ENCODE data around the gene ABTB1.

DNA sequence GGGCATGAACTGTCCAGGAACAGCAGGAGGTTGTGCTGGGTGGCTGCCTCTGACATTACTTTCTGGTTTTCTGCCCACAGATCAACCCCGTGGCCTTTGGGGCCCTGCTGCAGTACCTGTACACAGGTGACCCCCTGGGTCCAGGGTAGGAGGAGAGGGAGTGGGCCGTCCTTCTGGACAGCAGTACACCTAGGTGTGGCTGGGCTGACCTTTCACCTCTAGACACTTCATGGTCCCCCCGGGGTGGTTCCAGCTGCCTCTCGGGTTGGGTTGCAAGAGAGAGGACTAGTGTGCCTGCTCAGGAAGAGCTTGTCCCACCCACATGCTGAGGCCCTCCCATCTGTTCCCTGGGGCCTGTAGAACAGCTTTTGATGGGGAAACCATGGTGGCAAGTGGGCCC is 3.7 kb downstream of the ABTB1 start:
- TF ChIP-seq, protein P1, sequence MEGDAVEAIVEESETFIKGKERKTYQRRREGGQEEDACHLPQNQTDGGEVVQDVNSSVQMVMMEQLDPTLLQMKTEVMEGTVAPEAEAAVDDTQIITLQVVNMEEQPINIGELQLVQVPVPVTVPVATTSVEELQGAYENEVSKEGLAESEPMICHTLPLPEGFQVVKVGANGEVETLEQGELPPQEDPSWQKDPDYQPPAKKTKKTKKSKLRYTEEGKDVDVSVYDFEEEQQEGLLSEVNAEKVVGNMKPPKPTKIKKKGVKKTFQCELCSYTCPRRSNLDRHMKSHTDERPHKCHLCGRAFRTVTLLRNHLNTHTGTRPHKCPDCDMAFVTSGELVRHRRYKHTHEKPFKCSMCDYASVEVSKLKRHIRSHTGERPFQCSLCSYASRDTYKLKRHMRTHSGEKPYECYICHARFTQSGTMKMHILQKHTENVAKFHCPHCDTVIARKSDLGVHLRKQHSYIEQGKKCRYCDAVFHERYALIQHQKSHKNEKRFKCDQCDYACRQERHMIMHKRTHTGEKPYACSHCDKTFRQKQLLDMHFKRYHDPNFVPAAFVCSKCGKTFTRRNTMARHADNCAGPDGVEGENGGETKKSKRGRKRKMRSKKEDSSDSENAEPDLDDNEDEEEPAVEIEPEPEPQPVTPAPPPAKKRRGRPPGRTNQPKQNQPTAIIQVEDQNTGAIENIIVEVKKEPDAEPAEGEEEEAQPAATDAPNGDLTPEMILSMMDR (IDR thresholded peaks at IDR 0.05): no peak
- no peak for TF ChIP-seq POLR2A (IDR thresholded peaks at IDR 0.05)

All from right lobe of liver (tissue), 4 donors.